Measurements from ENCODE around the gene NTM. TPM values are rescaled to one million over a fixed set of nuclear protein-coding genes. Genes with fewer than 3 reads are reported as not detected.

Gene NTM
- total RNA-seq, 2 donors from 2014 or later: 0.26 to 3.6 TPM

DNA sequence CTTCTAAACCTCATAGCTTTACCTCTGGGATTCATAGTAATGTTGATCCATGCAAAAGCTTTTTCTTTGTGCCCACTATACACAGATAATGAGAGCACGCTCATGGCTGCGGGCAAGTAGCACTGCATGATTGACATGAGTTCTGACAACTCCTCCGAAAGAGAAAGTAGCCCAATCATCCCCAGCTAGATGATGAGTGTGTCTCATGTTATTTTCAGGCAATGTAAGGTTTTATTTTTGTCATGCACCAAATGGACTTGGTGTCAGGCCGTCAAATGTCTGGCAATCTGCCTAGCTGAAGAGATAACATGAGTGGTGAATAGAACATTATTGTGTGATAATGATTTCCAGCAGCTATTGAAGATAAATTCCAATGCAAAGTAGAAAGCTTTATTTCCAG is 662.6 kb downstream of the NTM start:
- 48 to 57% methylated on average over 4 of the region's 4 CpGs for WGBS, 2 donors
- ATAC-seq: no peak

DNA sequence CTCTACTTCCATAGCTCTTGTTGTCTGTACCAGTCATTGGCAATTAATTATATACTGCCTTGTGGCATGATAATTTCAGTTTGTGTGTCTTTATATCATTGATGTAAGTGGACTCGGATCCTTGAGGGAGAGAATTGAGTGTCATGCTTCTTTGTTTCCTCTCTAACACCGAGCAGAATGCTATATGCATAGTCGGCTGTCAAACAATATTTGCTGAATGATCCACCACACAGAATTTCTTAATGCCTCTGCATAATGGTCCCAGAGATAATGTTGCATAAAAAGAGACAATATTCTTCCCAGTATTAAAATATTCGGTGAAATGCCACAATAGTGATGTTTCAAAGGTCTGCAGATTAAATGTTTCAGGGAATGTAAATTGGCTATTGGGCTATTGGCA is 664.8 kb downstream of the NTM start:
- H3K9me3 ChIP-seq: no peaks in the 10 kb centered on the region
- TF ChIP-seq, protein P1, sequence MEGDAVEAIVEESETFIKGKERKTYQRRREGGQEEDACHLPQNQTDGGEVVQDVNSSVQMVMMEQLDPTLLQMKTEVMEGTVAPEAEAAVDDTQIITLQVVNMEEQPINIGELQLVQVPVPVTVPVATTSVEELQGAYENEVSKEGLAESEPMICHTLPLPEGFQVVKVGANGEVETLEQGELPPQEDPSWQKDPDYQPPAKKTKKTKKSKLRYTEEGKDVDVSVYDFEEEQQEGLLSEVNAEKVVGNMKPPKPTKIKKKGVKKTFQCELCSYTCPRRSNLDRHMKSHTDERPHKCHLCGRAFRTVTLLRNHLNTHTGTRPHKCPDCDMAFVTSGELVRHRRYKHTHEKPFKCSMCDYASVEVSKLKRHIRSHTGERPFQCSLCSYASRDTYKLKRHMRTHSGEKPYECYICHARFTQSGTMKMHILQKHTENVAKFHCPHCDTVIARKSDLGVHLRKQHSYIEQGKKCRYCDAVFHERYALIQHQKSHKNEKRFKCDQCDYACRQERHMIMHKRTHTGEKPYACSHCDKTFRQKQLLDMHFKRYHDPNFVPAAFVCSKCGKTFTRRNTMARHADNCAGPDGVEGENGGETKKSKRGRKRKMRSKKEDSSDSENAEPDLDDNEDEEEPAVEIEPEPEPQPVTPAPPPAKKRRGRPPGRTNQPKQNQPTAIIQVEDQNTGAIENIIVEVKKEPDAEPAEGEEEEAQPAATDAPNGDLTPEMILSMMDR (IDR thresholded peaks at IDR 0.05): no peak
- 59 to 62% methylated on average over 4 of the region's 4 CpGs for WGBS, 2 donors

More for the DNA sequence above, 662.6 kb downstream of the NTM start:
- no peaks in the 10 kb centered on the region for H3K4me1 ChIP-seq
- no peak overlapping the region for H3K27ac ChIP-seq
- no peaks in the 10 kb centered on the region for H3K9me3 ChIP-seq
- no peaks in the 10 kb centered on the region for H3K27me3 ChIP-seq
- no peak for DNase-seq
- TF ChIP-seq, protein P1 (IDR thresholded peaks at IDR 0.05): no peak
- intact Hi-C loops (cut with DNase I): no loop called here
- no peaks in the 10 kb centered on the region for H3K36me3 ChIP-seq (replicated peaks in 1 of 2; ENCODE audit: insufficient read depth in 1 of 2, low read depth in 2 of 2)
- no peak overlapping the region for H3K4me3 ChIP-seq

DNA sequence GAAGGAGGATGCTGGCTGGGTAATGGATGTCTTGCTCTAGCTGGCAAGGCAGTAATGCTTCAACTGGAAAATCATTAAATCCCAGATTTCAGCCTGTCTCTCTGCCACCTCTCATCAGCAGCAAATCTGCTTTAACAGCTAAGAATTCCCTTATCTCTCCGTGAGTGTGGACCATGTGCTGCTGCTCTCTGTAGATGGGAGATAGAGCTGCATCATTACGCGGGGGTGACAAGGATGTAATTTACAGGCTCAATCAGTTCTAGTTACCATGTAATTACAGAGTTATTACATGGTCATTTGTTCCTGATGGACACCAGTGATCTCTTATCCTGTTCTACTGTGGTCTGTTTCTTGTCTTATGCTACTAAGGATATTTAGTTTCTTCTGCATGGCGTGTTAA is 665.4 kb downstream of the NTM start:
- Histone ChIP-seq H3K4me3 (no peak overlapping the region), H3K27ac (no peak overlapping the region), H3K4me1 (no peaks in the 10 kb centered on the region), H3K36me3 (replicated peaks in 1 of 2; ENCODE audit: insufficient read depth in 1 of 2, low read depth in 2 of 2) (no peaks in the 10 kb centered on the region), H3K27me3 (no peaks in the 10 kb centered on the region), H3K9me3 (no peaks in the 10 kb centered on the region)
- intact Hi-C loops (cut with DNase I): no loop called here
- 61 to 63% methylated on average over 4 of the region's 4 CpGs for WGBS, 2 donors
- ATAC-seq (no peak), DNase-seq (no peak)
- TF ChIP-seq POLR2A (IDR thresholded peaks at IDR 0.05): no peak
- TF ChIP-seq, protein P1 (IDR thresholded peaks at IDR 0.05): no peak

More for the DNA sequence above, 664.8 kb downstream of the NTM start:
- Histone ChIP-seq H3K4me1 (no peaks in the 10 kb centered on the region), H3K27ac (no peak overlapping the region), H3K4me3 (no peak overlapping the region), H3K36me3 (replicated peaks in 1 of 2; ENCODE audit: insufficient read depth in 1 of 2, low read depth in 2 of 2) (no peaks in the 10 kb centered on the region), H3K27me3 (no peaks in the 10 kb centered on the region)
- intact Hi-C loops (cut with DNase I): no loop called here
- no peak for ATAC-seq
- no peak for DNase-seq

DNA sequence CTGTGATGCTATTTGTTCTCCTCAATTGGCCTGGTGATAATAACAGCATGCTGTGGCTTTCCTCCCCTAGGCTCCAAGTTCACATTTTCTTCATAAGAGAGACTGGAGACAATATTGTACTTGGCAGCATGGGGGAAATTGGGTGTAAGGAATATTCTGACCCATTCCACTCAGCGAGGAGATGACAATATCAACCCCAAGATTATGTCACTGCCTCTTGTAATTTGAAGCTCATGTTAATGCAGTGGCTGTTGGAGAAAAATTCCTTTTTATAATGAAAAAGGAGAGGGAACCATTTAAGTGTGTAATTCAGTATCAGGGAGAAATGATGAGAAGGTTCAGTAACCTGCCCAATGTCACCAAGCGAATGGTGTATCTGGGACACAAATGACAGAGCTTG is 665.8 kb downstream of the NTM start:
- no peak for ATAC-seq
- no peak overlapping the region for H3K27ac ChIP-seq
- H3K4me3 ChIP-seq: no peak overlapping the region
- no peaks in the 10 kb centered on the region for H3K27me3 ChIP-seq
- WGBS, 2 donors: 81 to 86% methylated on average over 2 of the region's 2 CpGs
- H3K4me1 ChIP-seq: no peaks in the 10 kb centered on the region
- H3K9me3 ChIP-seq: no peaks in the 10 kb centered on the region
- intact Hi-C loops (cut with DNase I): no loop called here
- no peak for DNase-seq
- H3K36me3 ChIP-seq (replicated peaks in 1 of 2; ENCODE audit: insufficient read depth in 1 of 2, low read depth in 2 of 2): no peaks in the 10 kb centered on the region
- TF ChIP-seq, protein P1 (IDR thresholded peaks at IDR 0.05): no peak
- TF ChIP-seq POLR2A (IDR thresholded peaks at IDR 0.05): no peak

DNA sequence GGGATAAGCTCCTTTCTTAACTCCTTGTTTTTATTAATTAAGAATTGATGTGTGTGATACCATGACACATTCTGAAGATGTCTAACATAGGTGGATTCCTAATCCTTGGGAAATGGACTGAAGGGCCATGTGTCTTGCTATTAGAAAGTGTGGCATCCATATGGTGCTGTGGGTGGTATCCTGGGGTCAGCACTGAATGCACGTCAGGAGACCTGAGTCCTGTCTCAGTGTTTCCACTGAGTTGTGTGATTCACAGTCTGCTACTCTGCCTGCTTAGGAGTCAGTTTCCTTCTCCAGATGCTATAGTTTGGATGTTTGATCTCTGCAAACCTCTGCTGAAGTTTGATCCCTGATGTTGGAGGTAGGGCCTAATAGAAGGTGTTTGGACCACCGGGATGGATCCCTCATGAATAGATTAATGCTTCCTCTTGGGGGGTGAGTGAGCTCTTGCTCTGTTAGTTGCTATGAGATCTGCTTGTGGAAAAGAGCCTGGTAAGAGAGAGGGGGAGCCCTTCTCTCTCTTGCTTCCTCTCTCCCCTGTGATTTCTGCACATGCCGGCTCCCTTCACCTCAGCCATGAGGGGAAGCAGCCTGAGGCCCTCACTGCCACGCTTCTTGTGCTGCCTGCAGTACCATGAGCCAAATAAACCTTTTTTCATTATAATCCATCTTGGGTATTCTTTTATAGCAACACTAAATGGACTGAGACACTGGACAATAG is 666.5 kb downstream of the NTM start:
- WGBS, 2 donors: 74 to 79% methylated on average over 3 to 4 of the region's 4 CpGs
- ATAC-seq: no peak
- no peak for TF ChIP-seq POLR2A (IDR thresholded peaks at IDR 0.05)
- TF ChIP-seq, protein P1 (IDR thresholded peaks at IDR 0.05): no peak

More for the DNA sequence above, 666.5 kb downstream of the NTM start:
- no peaks in the 10 kb centered on the region for H3K27me3 ChIP-seq
- no peaks in the 10 kb centered on the region for H3K4me1 ChIP-seq
- no peaks in the 10 kb centered on the region for H3K9me3 ChIP-seq
- intact Hi-C loops (cut with DNase I): no loop called here
- H3K27ac ChIP-seq: no peak overlapping the region
- no peak for DNase-seq
- H3K36me3 ChIP-seq (replicated peaks in 1 of 2; ENCODE audit: insufficient read depth in 1 of 2, low read depth in 2 of 2): no peaks in the 10 kb centered on the region
- no peak overlapping the region for H3K4me3 ChIP-seq
